ENCODE results near the gene ANKFN1.

Gene ANKFN1

DNA sequence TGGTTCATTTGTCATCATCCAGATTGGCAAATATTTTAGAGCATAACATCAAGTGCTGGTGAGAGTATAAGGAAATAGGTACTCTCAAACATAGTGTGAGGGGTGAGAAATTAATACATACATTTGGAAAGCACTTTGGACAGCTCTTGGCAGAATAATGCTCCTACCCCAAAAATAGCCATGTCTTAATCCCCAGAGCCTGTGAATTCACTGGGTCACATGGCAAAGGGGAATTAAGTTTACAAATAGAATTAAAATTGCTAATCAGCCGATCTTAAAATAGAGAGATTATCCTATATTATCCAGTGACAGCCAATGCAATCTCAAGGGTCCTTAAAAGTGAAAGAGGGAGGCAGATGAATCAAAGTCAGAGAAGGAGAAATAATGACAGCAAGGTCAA lies 38.8 kb upstream of the ANKFN1 start:
- Histone ChIP-seq H3K9me2 (replicated peaks; ENCODE audit: control insufficient read depth, low read length) (no peaks in the 10 kb centered on the region), H3K4me1 (ENCODE audit: control insufficient read depth, low read length) (no peaks in the 10 kb centered on the region), H3K79me2 (ENCODE audit: control insufficient read depth, low read length) (no peaks in the 10 kb centered on the region), H3K9me3 (ENCODE audit: control insufficient read depth, insufficient read depth, low read length) (no peaks in the 10 kb centered on the region), H3K27ac (ENCODE audit: low read depth, low read length) (no peak overlapping the region), H3K36me3 (ENCODE audit: control insufficient read depth, low read length) (no peaks in the 10 kb centered on the region), H3K4me2 (ENCODE audit: low read length) (no peak overlapping the region), H3K4me3 (ENCODE audit: low read length) (no peak overlapping the region), H4K20me1 (ENCODE audit: control insufficient read depth, insufficient read depth, low read depth, low read length) (no peaks in the 10 kb centered on the region), H3K27me3 (ENCODE audit: control insufficient read depth, low read length) (no peaks in the 10 kb centered on the region), H3F3A (ENCODE audit: control insufficient read depth, insufficient read depth) (no peaks in the 10 kb centered on the region)
- no peak for TF ChIP-seq EZH2phosphoT487 (IDR thresholded peaks at IDR 0.05; ENCODE audit: borderline replicate concordance, low read length)
- TF ChIP-seq, protein P1, sequence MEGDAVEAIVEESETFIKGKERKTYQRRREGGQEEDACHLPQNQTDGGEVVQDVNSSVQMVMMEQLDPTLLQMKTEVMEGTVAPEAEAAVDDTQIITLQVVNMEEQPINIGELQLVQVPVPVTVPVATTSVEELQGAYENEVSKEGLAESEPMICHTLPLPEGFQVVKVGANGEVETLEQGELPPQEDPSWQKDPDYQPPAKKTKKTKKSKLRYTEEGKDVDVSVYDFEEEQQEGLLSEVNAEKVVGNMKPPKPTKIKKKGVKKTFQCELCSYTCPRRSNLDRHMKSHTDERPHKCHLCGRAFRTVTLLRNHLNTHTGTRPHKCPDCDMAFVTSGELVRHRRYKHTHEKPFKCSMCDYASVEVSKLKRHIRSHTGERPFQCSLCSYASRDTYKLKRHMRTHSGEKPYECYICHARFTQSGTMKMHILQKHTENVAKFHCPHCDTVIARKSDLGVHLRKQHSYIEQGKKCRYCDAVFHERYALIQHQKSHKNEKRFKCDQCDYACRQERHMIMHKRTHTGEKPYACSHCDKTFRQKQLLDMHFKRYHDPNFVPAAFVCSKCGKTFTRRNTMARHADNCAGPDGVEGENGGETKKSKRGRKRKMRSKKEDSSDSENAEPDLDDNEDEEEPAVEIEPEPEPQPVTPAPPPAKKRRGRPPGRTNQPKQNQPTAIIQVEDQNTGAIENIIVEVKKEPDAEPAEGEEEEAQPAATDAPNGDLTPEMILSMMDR (IDR thresholded peaks at IDR 0.05; ENCODE audit: low read depth, low read length, poor library complexity, severe bottlenecking): no peak

DNA sequence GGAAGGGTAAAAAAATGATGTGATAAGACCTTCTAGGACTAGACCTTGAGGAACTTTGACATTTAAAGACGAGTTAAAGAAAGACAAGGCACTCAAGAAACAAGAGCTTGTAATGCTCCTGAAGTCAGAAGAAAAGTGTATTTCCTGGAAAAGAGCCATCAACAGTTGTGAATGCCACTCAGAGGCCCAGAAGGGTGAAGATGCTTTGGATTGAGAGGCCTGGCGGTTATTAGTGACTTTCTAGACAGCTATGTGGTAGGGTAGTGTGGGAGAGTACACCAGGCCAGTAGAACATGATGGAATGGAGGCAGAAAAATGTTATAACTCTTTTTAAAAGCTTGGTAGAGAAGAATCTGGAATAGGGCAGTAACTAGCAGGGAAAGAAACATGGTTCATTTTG lies 34.1 kb upstream of the ANKFN1 start:
- H3K4me2 ChIP-seq (ENCODE audit: low read length): no peak overlapping the region
- H3K27me3 ChIP-seq (ENCODE audit: control insufficient read depth, low read length): no peaks in the 10 kb centered on the region
- H3F3A ChIP-seq (ENCODE audit: control insufficient read depth, insufficient read depth): no peaks in the 10 kb centered on the region
- no peaks in the 10 kb centered on the region for H3K36me3 ChIP-seq (ENCODE audit: control insufficient read depth, low read length)
- no peaks in the 10 kb centered on the region for H4K20me1 ChIP-seq (ENCODE audit: control insufficient read depth, insufficient read depth, low read depth, low read length)
- TF ChIP-seq, protein P1 (IDR thresholded peaks at IDR 0.05; ENCODE audit: low read depth, low read length, poor library complexity, severe bottlenecking): no peak
- no peak for TF ChIP-seq EZH2phosphoT487 (IDR thresholded peaks at IDR 0.05; ENCODE audit: borderline replicate concordance, low read length)
- no peak overlapping the region for H3K4me3 ChIP-seq (ENCODE audit: low read length)
- H3K27ac ChIP-seq (ENCODE audit: low read depth, low read length): no peak overlapping the region
- H3K9me3 ChIP-seq (ENCODE audit: control insufficient read depth, insufficient read depth, low read length): no peaks in the 10 kb centered on the region
- no peaks in the 10 kb centered on the region for H3K79me2 ChIP-seq (ENCODE audit: control insufficient read depth, low read length)
- no peaks in the 10 kb centered on the region for H3K9me2 ChIP-seq (replicated peaks; ENCODE audit: control insufficient read depth, low read length)
- H3K4me1 ChIP-seq (ENCODE audit: control insufficient read depth, low read length): no peaks in the 10 kb centered on the region

DNA sequence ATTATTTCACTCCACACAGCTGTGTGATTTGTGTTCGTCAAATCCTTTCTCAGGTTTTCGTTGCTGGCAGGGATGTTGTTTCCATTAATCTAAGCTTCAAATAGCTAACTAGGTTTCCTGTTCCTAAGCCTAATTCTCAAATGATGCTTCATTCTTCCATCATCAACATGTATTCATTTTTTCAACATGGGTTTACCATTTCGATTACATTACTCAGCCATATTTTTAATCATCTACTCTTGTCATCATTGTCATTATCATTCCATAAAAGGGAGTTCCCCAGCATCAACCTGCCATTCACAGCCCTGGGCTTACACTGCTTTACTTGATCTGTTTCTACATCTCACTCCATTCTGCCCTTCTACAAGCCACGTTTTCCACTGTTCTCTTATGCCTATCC lies 33.3 kb upstream of the ANKFN1 start:
- TF ChIP-seq, protein P1 (IDR thresholded peaks at IDR 0.05; ENCODE audit: low read depth, low read length, poor library complexity, severe bottlenecking): no peak
- TF ChIP-seq EZH2phosphoT487 (IDR thresholded peaks at IDR 0.05; ENCODE audit: borderline replicate concordance, low read length): no peak
- H4K20me1 ChIP-seq (ENCODE audit: control insufficient read depth, insufficient read depth, low read depth, low read length): no peaks in the 10 kb centered on the region

More for the DNA sequence above, 33.3 kb upstream of the ANKFN1 start:
- Histone ChIP-seq H3K4me1 (ENCODE audit: control insufficient read depth, low read length) (no peaks in the 10 kb centered on the region), H3K9me2 (replicated peaks; ENCODE audit: control insufficient read depth, low read length) (no peaks in the 10 kb centered on the region), H3K27ac (ENCODE audit: low read depth, low read length) (no peak overlapping the region), H3F3A (ENCODE audit: control insufficient read depth, insufficient read depth) (no peaks in the 10 kb centered on the region), H3K9me3 (ENCODE audit: control insufficient read depth, insufficient read depth, low read length) (no peaks in the 10 kb centered on the region), H3K27me3 (ENCODE audit: control insufficient read depth, low read length) (no peaks in the 10 kb centered on the region), H3K4me2 (ENCODE audit: low read length) (no peak overlapping the region), H3K79me2 (ENCODE audit: control insufficient read depth, low read length) (no peaks in the 10 kb centered on the region), H3K36me3 (ENCODE audit: control insufficient read depth, low read length) (no peaks in the 10 kb centered on the region), H3K4me3 (ENCODE audit: low read length) (no peak overlapping the region)

Data from DOHH2 (cell line).